GM06990 (cell line): ENCODE data around the gene ZNF436.

Experiments used
- DNase-seq: peaks from one replicate; pipeline ENCODE4 v3.0.0-alpha.2; 2011; ENCODE audit not compliant: insufficient read length; ENCODE audit errors: extremely low read depth
- H3K27me3 ChIP-seq: replicated peaks from 2 replicates; pipeline ENCODE4 v1.6.0; 2011; ENCODE audit warnings: low read length; ENCODE audit not compliant: control insufficient read depth, insufficient read depth
- H3K36me3 ChIP-seq: 2 replicates; pipeline ENCODE4 v1.5.1; 2011; ENCODE audit warnings: low read length; ENCODE audit not compliant: control insufficient read depth, insufficient read depth
- H3K4me3 ChIP-seq: replicated peaks from 2 replicates; pipeline ENCODE4 v1.5.1; 2011; ENCODE audit warnings: low read depth, mild to moderate bottlenecking, control low read depth, low read length
- TF ChIP-seq, protein P1 (sequence below): IDR thresholded peaks from 2 replicates; pipeline ENCODE4 v1.5.1; 2011; ENCODE audit warnings: low read length, control low read depth, mild to moderate bottlenecking, inconsistent platforms; ENCODE audit not compliant: insufficient read depth, poor library complexity, severe bottlenecking

Gene ZNF436

DNA sequence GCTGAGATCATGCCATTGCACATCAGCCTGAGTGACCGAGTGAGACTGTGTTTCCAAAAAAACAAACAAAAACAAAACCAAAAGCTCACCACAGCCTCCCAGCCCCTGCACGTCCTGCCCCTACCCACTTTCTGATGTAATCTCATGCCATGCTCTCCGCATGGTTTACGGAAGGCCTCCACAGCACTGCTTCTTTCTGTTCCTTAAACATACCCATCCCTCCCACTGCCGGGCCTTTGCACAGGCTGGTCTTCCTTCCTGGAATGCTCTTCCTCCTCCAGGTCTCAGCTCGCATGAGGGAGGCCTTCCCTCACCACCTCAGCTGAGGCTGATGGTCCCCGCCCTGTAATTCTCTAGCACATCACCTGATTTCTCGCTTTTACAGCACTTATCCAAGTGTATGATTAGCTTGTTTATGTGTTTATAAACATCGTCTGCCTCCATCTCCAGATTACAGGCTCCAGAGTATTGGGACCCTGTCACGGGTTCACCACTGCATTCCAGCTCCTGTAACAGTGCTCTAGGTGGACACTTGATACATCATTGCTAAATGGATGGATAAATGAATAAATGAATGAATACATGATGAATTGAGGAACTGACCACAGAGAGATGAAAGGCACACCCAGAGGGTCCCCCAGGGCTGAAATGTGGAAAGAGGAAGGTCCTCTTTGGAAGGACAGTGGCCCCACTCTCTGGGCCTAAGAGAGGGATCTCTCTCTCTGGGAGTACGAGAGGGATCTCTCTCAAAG, 32.8 kb upstream of the ZNF436 start:
- DNase-seq, result no peak
- Histone ChIP-seq H3K27me3 (no peaks in the 10 kb centered on the region), H3K4me3 (no peak overlapping the region), H3K36me3 (no peaks in the 10 kb centered on the region)
- TF ChIP-seq, protein P1, sequence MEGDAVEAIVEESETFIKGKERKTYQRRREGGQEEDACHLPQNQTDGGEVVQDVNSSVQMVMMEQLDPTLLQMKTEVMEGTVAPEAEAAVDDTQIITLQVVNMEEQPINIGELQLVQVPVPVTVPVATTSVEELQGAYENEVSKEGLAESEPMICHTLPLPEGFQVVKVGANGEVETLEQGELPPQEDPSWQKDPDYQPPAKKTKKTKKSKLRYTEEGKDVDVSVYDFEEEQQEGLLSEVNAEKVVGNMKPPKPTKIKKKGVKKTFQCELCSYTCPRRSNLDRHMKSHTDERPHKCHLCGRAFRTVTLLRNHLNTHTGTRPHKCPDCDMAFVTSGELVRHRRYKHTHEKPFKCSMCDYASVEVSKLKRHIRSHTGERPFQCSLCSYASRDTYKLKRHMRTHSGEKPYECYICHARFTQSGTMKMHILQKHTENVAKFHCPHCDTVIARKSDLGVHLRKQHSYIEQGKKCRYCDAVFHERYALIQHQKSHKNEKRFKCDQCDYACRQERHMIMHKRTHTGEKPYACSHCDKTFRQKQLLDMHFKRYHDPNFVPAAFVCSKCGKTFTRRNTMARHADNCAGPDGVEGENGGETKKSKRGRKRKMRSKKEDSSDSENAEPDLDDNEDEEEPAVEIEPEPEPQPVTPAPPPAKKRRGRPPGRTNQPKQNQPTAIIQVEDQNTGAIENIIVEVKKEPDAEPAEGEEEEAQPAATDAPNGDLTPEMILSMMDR, result no peak

DNA sequence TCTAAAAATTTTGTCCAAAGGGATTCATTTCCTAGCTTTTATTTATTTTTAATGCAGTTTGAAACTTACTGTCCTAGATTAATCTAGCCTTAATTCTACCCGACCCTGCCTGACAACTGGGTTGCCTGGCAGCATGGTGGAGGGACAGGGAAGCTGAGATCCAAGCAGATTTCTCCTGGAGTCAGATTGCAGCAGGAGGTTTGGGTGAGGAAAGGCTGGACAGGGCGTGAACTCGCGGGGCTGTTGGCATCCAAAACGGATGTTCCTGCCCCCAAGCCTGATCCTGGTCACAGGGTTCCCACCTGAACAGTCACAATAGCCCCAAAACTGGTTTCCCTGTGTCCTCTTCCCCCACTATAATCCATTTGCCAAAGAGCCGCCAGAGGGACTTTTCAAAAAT, 31.7 kb upstream of the ZNF436 start:
- TF ChIP-seq, protein P1, result no peak
- no peaks in the 10 kb centered on the region for H3K27me3 ChIP-seq
- DNase-seq, result no peak
- no peak overlapping the region for H3K4me3 ChIP-seq
- H3K36me3 ChIP-seq, result no peaks in the 10 kb centered on the region

DNA sequence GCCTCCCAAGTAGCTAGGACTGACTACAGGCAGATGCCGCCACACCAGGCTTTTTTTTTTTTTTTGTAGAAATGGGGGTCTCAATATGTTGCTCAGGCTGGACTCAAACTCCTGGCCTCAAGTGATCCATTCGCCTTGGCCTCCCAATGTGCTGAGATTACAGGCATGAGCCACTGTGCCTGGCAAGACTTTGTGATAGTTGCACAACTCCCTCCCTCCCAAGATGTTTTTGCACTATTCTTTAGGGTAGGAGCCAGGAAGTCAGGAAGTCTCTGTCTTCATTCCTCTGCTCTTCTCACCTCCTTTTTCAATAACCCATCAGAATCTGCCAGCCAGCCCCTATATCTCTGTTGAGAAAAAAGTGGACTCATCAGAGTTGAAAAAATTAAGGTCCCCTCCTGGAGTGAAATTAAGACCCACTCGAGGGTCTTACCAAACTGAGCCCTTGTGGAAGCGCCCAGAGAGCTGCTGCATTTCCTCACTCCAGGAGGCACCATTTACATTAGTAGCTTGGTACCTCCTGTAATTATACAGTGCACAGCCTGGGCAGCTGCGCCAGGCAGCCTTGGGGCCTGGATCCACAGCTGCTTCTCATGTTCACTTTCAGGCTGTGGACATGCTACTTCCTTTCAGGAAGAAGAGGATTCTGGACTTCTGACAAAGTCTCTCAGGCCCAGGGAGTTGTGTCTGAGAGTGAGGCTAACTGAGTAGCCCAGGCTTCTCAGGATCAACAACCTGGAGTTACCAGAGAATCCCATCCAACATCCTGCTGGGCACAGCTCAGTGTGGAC, 30.9 kb upstream of the ZNF436 start:
- no peak for DNase-seq
- no peaks in the 10 kb centered on the region for H3K27me3 ChIP-seq
- H3K4me3 ChIP-seq, result no peak overlapping the region
- no peaks in the 10 kb centered on the region for H3K36me3 ChIP-seq
- TF ChIP-seq, protein P1, result no peak

DNA sequence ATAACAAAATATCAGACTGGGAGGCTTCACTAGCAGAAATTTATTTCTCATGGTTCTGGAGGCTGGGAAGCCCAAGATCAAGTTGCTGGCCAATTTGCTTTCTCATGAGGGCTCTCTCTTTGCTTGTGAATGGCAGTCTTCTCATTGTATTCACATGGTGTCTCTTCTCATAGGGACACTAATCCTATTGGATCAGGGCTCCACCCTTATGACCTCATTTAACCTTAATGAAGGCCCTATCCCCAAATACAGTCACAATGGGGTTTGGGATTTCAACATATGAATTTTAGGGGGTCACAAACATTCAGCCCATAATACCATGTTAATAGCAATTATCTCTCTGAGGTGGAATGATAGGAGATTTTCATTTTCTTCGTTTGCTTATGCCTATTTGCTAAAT, 29.6 kb upstream of the ZNF436 start:
- Histone ChIP-seq H3K27me3 (no peaks in the 10 kb centered on the region), H3K4me3 (no peak overlapping the region)
- TF ChIP-seq, protein P1, result no peak

DNA sequence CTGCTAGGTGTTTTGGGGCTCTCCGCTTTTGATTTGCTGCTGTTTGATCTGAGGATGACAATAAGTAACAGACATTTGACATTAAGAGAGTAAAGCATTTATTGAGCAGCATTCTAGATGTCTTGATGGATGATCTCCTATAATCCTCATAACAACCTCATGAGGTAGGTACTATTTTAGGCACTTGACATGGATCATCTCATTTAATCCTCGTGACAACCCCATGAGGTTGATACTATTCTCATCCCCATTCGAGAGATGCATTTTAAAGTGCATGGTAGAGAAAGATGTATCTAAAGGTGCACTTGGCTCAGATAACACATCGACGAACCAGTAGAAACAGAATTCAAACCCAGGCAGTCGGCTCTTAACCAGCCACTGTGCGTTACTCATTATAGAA, 28.3 kb upstream of the ZNF436 start:
- no peaks in the 10 kb centered on the region for H3K36me3 ChIP-seq
- no peaks in the 10 kb centered on the region for H3K27me3 ChIP-seq
- DNase-seq, result no peak
- H3K4me3 ChIP-seq, result no peak overlapping the region
- TF ChIP-seq, protein P1, result no peak

More for the DNA sequence above, 29.6 kb upstream of the ZNF436 start:
- DNase-seq, result no peak
- H3K36me3 ChIP-seq, result no peaks in the 10 kb centered on the region
